ENCODE results near the gene MRPL45. TPM values are rescaled to one million over a fixed set of nuclear protein-coding genes. Genes with fewer than 3 reads are reported as not detected.

MRPL45 gene
- total and polyA plus RNA-seq, 4 donors: 16.9 to 22.2 (median 19.0) TPM

- no peak for DNase-seq (ENCODE audit: low spot score)
- H3K9me3 ChIP-seq (ENCODE audit: control insufficient read depth in 4 of 4, low read length in 3 of 4): no peaks in the 10 kb centered on the region
- H3K4me3 ChIP-seq (ENCODE audit: low read depth in 1 of 3, low read length in 3 of 3): peak overlapping the region; percentile 57 to 98 (median 75)
- no peaks in the 10 kb centered on the region for H3K36me3 ChIP-seq (ENCODE audit: control insufficient read depth in 4 of 4, insufficient read depth in 3 of 4, low read depth in 1 of 4, low read length in 3 of 4)
- TF ChIP-seq HNF4A (conservative IDR thresholded peaks at IDR 0.05): peak in 1 of 2 donors; percentile 12
- no peak for TF ChIP-seq ATF3 (IDR thresholded peaks at IDR 0.05)
- peak overlapping the region; percentile 44 to 64 for H3K9ac ChIP-seq (ENCODE audit: low read depth in 1 of 2, low read length in 2 of 2)
- H3K27me3 ChIP-seq (ENCODE audit: control insufficient read depth in 4 of 4, insufficient read depth in 4 of 4, low read length in 3 of 4): no peaks in the 10 kb centered on the region
- peaks cover 6 to 26% (median 8%) of the 10 kb centered on the region in 4 donors for H3K4me1 ChIP-seq (ENCODE audit: control insufficient read depth in 4 of 4, insufficient read depth in 4 of 4, low read length in 3 of 4)
- WGBS: 15% methylated on average over 8 of the region's 8 CpGs
- H3K27ac ChIP-seq (ENCODE audit: low read depth in 1 of 2, low read length in 2 of 2): no peak overlapping the region
Observed at GRCh38 chr17:38353086-38353604, 56.2 kb downstream of the MRPL45 start.

- H3K9ac ChIP-seq (ENCODE audit: low read depth in 1 of 2, low read length in 2 of 2): peak overlapping the region in 1 of 2 donors; percentile 36
- H3K4me1 ChIP-seq (ENCODE audit: control insufficient read depth in 4 of 4, insufficient read depth in 4 of 4, low read length in 3 of 4): peaks cover 6 to 29% (median 12%) of the 10 kb centered on the region in 4 donors
- H3K36me3 ChIP-seq (ENCODE audit: control insufficient read depth in 4 of 4, insufficient read depth in 3 of 4, low read depth in 1 of 4, low read length in 3 of 4): no peaks in the 10 kb centered on the region
- H3K9me3 ChIP-seq (ENCODE audit: control insufficient read depth in 4 of 4, low read length in 3 of 4): no peaks in the 10 kb centered on the region
- H3K4me3 ChIP-seq (ENCODE audit: low read depth in 1 of 3, low read length in 3 of 3): no peak overlapping the region
- H3K27ac ChIP-seq (ENCODE audit: low read depth in 1 of 2, low read length in 2 of 2): no peak overlapping the region
- TF ChIP-seq SP1 (IDR thresholded peaks at IDR 0.05): no peak
- no peak for TF ChIP-seq FOXA2 (IDR thresholded peaks at IDR 0.05)
- no peak for TF ChIP-seq RXRA (IDR thresholded peaks at IDR 0.05)
- no peak for TF ChIP-seq EGR1 (IDR thresholded peaks at IDR 0.05; ENCODE audit: low read depth in 2 of 2)
- no peak for TF ChIP-seq GABPA (IDR thresholded peaks at IDR 0.05 in 1 of 2, conservative IDR thresholded peaks at IDR 0.05 in 1 of 2)
- no peak for TF ChIP-seq ZBTB33 (IDR thresholded peaks at IDR 0.05)
- no peak for TF ChIP-seq HNF4G (IDR thresholded peaks at IDR 0.05)
- WGBS: 93% methylated on average over 13 of the region's 13 CpGs
- DNase-seq (ENCODE audit: low spot score): no peak
- no peaks in the 10 kb centered on the region for H3K27me3 ChIP-seq (ENCODE audit: control insufficient read depth in 4 of 4, insufficient read depth in 4 of 4, low read length in 3 of 4)
Observed at GRCh38 chr17:38353668-38354067, 56.7 kb downstream of the MRPL45 start.

DNA sequence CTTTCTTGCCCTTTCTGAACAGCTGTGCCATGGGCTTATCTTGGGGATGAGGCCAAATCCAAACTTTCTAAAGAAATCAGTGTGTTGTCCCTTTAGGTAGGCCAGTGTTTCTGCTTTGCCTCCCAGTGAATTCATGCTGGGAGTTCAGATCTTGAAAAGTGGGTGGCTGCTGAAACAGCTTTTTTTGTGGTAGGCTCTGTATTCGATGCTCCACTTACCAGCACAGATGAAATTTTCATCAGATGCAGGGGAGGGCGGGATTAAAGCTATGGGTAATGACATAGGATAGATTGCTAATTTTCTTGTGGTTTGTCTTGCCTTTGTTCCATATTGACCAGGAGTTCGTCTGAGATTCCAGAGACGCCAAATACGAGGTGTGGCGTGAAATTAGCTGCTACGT lies 57.5 kb downstream of the MRPL45 start:
- Histone ChIP-seq H3K4me3 (ENCODE audit: low read depth in 1 of 3, low read length in 3 of 3) (no peak overlapping the region), H3K9ac (ENCODE audit: low read depth in 1 of 2, low read length in 2 of 2) (no peak overlapping the region), H3K36me3 (ENCODE audit: control insufficient read depth in 4 of 4, insufficient read depth in 3 of 4, low read depth in 1 of 4, low read length in 3 of 4) (no peaks in the 10 kb centered on the region), H3K4me1 (ENCODE audit: control insufficient read depth in 4 of 4, insufficient read depth in 4 of 4, low read length in 3 of 4) (peaks cover 6 to 34% (median 17%) of the 10 kb centered on the region in 4 donors), H3K27ac (ENCODE audit: low read depth in 1 of 2, low read length in 2 of 2) (no peak overlapping the region), H3K9me3 (ENCODE audit: control insufficient read depth in 4 of 4, low read length in 3 of 4) (no peaks in the 10 kb centered on the region), H3K27me3 (ENCODE audit: control insufficient read depth in 4 of 4, insufficient read depth in 4 of 4, low read length in 3 of 4) (no peaks in the 10 kb centered on the region)
- TF ChIP-seq GABPA (IDR thresholded peaks at IDR 0.05 in 1 of 2, conservative IDR thresholded peaks at IDR 0.05 in 1 of 2) (no peak), HNF4G (IDR thresholded peaks at IDR 0.05) (no peak), JUND (IDR thresholded peaks at IDR 0.05) (no peak), TAF1 (conservative IDR thresholded peaks at IDR 0.05) (no peak), EGR1 (IDR thresholded peaks at IDR 0.05; ENCODE audit: low read depth in 2 of 2) (no peak), RXRA (IDR thresholded peaks at IDR 0.05) (no peak), ATF3 (IDR thresholded peaks at IDR 0.05) (no peak), RAD21 (IDR thresholded peaks at IDR 0.05) (no peak)
- TF ChIP-seq, protein P1, sequence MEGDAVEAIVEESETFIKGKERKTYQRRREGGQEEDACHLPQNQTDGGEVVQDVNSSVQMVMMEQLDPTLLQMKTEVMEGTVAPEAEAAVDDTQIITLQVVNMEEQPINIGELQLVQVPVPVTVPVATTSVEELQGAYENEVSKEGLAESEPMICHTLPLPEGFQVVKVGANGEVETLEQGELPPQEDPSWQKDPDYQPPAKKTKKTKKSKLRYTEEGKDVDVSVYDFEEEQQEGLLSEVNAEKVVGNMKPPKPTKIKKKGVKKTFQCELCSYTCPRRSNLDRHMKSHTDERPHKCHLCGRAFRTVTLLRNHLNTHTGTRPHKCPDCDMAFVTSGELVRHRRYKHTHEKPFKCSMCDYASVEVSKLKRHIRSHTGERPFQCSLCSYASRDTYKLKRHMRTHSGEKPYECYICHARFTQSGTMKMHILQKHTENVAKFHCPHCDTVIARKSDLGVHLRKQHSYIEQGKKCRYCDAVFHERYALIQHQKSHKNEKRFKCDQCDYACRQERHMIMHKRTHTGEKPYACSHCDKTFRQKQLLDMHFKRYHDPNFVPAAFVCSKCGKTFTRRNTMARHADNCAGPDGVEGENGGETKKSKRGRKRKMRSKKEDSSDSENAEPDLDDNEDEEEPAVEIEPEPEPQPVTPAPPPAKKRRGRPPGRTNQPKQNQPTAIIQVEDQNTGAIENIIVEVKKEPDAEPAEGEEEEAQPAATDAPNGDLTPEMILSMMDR (IDR thresholded peaks at IDR 0.05; ENCODE audit: low read depth, low read length, missing input control): no peak
- 92% methylated on average over 7 of the region's 7 CpGs for WGBS
- DNase-seq (ENCODE audit: low spot score): no peak

Data from liver (tissue), 9 donors.